ENCODE measurements around the gene ENPP5.

Gene ENPP5

DNA sequence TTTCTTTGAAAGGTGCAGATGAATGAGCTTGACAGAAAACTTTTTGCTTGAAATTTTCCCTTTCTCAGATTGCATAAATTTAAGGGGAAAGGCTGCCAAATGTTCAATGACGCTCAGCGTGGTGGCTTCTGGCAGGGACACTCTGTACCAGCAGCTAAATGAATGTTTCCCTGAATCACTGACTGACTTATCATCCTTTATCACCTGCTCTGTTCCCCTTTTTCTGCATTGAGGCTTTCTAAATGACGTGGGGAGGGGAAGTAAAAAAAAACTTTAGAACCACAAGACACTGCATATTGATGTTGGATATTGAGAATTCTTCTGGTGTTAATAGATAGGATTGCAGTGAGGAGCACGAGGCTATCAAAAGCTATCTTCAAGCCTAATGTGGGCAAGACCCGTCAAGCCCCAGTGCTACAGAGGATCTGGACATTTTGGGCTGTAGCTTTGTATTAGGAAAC, 46.9 kb upstream of the ENPP5 start:
- ChIA-PET CTCF (interaction anchor here (0.5 to 1.3 kb wide), 6 partner anchors 65 to 287 kb away, joined by 3 to 6 read pairs (median 4); no protein-coding TSS in a partner anchor), POLR2A (no interaction called here)
- H3K27ac ChIP-seq (ENCODE audit: extremely low read depth, low read depth, low read length): no peak overlapping the region
- no peak for TF ChIP-seq ZNF571 (tag by site-specific recombination; IDR thresholded peaks at IDR 0.05)
- TF ChIP-seq, protein P1, sequence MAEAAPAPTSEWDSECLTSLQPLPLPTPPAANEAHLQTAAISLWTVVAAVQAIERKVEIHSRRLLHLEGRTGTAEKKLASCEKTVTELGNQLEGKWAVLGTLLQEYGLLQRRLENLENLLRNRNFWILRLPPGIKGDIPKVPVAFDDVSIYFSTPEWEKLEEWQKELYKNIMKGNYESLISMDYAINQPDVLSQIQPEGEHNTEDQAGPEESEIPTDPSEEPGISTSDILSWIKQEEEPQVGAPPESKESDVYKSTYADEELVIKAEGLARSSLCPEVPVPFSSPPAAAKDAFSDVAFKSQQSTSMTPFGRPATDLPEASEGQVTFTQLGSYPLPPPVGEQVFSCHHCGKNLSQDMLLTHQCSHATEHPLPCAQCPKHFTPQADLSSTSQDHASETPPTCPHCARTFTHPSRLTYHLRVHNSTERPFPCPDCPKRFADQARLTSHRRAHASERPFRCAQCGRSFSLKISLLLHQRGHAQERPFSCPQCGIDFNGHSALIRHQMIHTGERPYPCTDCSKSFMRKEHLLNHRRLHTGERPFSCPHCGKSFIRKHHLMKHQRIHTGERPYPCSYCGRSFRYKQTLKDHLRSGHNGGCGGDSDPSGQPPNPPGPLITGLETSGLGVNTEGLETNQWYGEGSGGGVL (tag by site-specific recombination; IDR thresholded peaks at IDR 0.05): no peak
- TF ChIP-seq, protein P2, sequence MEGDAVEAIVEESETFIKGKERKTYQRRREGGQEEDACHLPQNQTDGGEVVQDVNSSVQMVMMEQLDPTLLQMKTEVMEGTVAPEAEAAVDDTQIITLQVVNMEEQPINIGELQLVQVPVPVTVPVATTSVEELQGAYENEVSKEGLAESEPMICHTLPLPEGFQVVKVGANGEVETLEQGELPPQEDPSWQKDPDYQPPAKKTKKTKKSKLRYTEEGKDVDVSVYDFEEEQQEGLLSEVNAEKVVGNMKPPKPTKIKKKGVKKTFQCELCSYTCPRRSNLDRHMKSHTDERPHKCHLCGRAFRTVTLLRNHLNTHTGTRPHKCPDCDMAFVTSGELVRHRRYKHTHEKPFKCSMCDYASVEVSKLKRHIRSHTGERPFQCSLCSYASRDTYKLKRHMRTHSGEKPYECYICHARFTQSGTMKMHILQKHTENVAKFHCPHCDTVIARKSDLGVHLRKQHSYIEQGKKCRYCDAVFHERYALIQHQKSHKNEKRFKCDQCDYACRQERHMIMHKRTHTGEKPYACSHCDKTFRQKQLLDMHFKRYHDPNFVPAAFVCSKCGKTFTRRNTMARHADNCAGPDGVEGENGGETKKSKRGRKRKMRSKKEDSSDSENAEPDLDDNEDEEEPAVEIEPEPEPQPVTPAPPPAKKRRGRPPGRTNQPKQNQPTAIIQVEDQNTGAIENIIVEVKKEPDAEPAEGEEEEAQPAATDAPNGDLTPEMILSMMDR (tag by site-specific recombination; IDR thresholded peaks at IDR 0.05): no peak
- TF ChIP-seq ZNF157 (tag by site-specific recombination; IDR thresholded peaks at IDR 0.05): no peak
- no peaks in the 10 kb centered on the region for H3K36me3 ChIP-seq (ENCODE audit: control insufficient read depth in 2 of 2, insufficient read depth in 1 of 2, low read length in 2 of 2)
- no peaks in the 10 kb centered on the region for H3K4me1 ChIP-seq (ENCODE audit: control insufficient read depth, insufficient read depth, low read length)
- no peaks in the 10 kb centered on the region for H3K9me3 ChIP-seq (ENCODE audit: control insufficient read depth, insufficient read depth, low read depth, low read length)
- H3K4me3 ChIP-seq (ENCODE audit: low read depth, low read length): no peak overlapping the region

DNA sequence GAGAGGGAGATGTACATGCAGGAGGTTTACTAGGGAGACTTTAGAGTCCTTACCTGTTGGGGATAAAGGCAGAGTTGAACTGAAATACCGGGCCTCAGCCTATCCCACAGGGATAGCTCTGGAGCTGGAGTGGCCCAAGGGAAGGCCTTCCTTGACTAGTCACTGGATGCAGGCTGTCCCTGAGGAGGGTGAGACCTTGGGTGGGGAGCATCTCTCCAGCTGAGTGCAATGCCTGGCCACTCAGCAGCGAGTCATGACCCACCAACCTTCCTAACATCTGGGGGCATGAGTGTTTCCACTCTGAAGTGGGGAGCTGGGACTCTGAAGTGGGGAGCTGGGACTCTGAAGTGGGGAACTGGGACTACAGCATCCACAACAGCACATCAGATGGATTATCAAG, 46.1 kb upstream of the ENPP5 start:
- Histone ChIP-seq H3K36me3 (ENCODE audit: control insufficient read depth in 2 of 2, insufficient read depth in 1 of 2, low read length in 2 of 2) (no peaks in the 10 kb centered on the region), H3K27ac (ENCODE audit: extremely low read depth, low read depth, low read length) (no peak overlapping the region), H3K4me3 (ENCODE audit: low read depth, low read length) (no peak overlapping the region), H3K4me1 (ENCODE audit: control insufficient read depth, insufficient read depth, low read length) (no peaks in the 10 kb centered on the region), H3K9me3 (ENCODE audit: control insufficient read depth, insufficient read depth, low read depth, low read length) (no peaks in the 10 kb centered on the region)
- ChIA-PET CTCF (interaction anchor here (0.7 to 2.1 kb wide), 4 partner anchors 9 to 275 kb away, joined by 3 to 6 read pairs (median 4); partner anchors contain the start of gene RCAN2), POLR2A (no interaction called here)
- no peak for TF ChIP-seq ZNF366 (tag by site-specific recombination; conservative IDR thresholded peaks at IDR 0.05)

DNA sequence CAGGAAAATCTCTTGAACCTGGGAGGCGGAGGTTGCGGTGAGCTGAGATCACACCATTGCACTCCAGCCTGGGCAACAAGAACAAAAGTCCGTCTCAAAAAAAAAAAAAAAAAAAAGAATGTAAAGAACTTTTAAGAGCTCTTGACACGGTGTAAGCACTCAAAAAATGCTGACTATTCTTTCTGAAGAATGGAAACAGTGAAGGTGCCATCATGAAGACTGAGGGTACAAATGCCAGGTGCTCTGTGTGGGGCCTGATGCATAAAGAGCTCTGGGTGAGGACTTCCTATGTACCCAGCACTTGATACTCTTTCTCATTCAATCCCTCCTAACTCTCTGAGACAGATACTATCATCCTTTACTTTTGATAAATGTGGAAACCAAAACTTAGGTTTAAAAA, 45.0 kb upstream of the ENPP5 start:
- POLR2A ChIA-PET: no interaction called here

More for the DNA sequence above, 45.0 kb upstream of the ENPP5 start:
- H3K4me1 ChIP-seq (ENCODE audit: control insufficient read depth, insufficient read depth, low read length): no peaks in the 10 kb centered on the region
- H3K4me3 ChIP-seq (ENCODE audit: low read depth, low read length): no peak overlapping the region
- no peaks in the 10 kb centered on the region for H3K36me3 ChIP-seq (ENCODE audit: control insufficient read depth in 2 of 2, insufficient read depth in 1 of 2, low read length in 2 of 2)
- CTCF ChIA-PET: interaction anchor here (0.7 to 2.4 kb wide), 6 partner anchors 8 to 285 kb away, joined by 3 to 6 read pairs (median 4); no protein-coding TSS in a partner anchor
- H3K9me3 ChIP-seq (ENCODE audit: control insufficient read depth, insufficient read depth, low read depth, low read length): no peaks in the 10 kb centered on the region
- TF ChIP-seq, protein P3, sequence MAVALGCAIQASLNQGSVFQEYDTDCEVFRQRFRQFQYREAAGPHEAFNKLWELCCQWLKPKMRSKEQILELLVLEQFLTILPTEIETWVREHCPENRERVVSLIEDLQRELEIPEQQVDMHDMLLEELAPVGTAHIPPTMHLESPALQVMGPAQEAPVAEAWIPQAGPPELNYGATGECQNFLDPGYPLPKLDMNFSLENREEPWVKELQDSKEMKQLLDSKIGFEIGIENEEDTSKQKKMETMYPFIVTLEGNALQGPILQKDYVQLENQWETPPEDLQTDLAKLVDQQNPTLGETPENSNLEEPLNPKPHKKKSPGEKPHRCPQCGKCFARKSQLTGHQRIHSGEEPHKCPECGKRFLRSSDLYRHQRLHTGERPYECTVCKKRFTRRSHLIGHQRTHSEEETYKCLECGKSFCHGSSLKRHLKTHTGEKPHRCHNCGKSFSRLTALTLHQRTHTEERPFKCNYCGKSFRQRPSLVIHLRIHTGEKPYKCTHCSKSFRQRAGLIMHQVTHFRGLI (tag by site-specific recombination; IDR thresholded peaks at IDR 0.05): no peak
- no peak for TF ChIP-seq TRIM28 (IDR thresholded peaks at IDR 0.05; ENCODE audit: borderline replicate concordance, low read length)
- no peak for TF ChIP-seq ZNF600 (tag by site-specific recombination; IDR thresholded peaks at IDR 0.05)
- TF ChIP-seq, protein P4, sequence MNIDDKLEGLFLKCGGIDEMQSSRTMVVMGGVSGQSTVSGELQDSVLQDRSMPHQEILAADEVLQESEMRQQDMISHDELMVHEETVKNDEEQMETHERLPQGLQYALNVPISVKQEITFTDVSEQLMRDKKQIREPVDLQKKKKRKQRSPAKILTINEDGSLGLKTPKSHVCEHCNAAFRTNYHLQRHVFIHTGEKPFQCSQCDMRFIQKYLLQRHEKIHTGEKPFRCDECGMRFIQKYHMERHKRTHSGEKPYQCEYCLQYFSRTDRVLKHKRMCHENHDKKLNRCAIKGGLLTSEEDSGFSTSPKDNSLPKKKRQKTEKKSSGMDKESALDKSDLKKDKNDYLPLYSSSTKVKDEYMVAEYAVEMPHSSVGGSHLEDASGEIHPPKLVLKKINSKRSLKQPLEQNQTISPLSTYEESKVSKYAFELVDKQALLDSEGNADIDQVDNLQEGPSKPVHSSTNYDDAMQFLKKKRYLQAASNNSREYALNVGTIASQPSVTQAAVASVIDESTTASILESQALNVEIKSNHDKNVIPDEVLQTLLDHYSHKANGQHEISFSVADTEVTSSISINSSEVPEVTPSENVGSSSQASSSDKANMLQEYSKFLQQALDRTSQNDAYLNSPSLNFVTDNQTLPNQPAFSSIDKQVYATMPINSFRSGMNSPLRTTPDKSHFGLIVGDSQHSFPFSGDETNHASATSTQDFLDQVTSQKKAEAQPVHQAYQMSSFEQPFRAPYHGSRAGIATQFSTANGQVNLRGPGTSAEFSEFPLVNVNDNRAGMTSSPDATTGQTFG (tag by site-specific recombination; IDR thresholded peaks at IDR 0.05; ENCODE audit: borderline replicate concordance): no peak
- TF ChIP-seq ZNF629 (tag by site-specific recombination; IDR thresholded peaks at IDR 0.05): no peak
- TF ChIP-seq, protein P5, sequence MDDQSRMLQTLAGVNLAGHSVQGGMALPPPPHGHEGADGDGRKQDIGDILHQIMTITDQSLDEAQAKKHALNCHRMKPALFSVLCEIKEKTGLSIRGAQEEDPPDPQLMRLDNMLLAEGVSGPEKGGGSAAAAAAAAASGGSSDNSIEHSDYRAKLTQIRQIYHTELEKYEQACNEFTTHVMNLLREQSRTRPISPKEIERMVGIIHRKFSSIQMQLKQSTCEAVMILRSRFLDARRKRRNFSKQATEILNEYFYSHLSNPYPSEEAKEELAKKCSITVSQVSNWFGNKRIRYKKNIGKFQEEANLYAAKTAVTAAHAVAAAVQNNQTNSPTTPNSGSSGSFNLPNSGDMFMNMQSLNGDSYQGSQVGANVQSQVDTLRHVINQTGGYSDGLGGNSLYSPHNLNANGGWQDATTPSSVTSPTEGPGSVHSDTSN (CRISPR knock-in tag; IDR thresholded peaks at IDR 0.05): no peak
- TF ChIP-seq, protein P6, sequence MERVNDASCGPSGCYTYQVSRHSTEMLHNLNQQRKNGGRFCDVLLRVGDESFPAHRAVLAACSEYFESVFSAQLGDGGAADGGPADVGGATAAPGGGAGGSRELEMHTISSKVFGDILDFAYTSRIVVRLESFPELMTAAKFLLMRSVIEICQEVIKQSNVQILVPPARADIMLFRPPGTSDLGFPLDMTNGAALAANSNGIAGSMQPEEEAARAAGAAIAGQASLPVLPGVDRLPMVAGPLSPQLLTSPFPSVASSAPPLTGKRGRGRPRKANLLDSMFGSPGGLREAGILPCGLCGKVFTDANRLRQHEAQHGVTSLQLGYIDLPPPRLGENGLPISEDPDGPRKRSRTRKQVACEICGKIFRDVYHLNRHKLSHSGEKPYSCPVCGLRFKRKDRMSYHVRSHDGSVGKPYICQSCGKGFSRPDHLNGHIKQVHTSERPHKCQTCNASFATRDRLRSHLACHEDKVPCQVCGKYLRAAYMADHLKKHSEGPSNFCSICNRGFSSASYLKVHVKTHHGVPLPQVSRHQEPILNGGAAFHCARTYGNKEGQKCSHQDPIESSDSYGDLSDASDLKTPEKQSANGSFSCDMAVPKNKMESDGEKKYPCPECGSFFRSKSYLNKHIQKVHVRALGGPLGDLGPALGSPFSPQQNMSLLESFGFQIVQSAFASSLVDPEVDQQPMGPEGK (tag by site-specific recombination; IDR thresholded peaks at IDR 0.05): no peak
- no peak for TF ChIP-seq ZNF791 (tag by site-specific recombination; IDR thresholded peaks at IDR 0.05)
- TF ChIP-seq ZBTB7A (tag by site-specific recombination; IDR thresholded peaks at IDR 0.05; ENCODE audit: low read depth): no peak
- TF ChIP-seq ZNF146 (tag by site-specific recombination; IDR thresholded peaks at IDR 0.05): no peak
- TF ChIP-seq, protein P7, sequence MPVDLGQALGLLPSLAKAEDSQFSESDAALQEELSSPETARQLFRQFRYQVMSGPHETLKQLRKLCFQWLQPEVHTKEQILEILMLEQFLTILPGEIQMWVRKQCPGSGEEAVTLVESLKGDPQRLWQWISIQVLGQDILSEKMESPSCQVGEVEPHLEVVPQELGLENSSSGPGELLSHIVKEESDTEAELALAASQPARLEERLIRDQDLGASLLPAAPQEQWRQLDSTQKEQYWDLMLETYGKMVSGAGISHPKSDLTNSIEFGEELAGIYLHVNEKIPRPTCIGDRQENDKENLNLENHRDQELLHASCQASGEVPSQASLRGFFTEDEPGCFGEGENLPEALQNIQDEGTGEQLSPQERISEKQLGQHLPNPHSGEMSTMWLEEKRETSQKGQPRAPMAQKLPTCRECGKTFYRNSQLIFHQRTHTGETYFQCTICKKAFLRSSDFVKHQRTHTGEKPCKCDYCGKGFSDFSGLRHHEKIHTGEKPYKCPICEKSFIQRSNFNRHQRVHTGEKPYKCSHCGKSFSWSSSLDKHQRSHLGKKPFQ (tag by site-specific recombination; IDR thresholded peaks at IDR 0.05): no peak
- TF ChIP-seq OSR2 (tag by site-specific recombination; IDR thresholded peaks at IDR 0.05): no peak
- no peak overlapping the region for H3K27ac ChIP-seq (ENCODE audit: extremely low read depth, low read depth, low read length)

Data from HEK293 (cell line).